HFF-Myc (cell line): ENCODE data around the gene TLE3.

ENCODE experiments used
- DNase-seq: peaks from one replicate; pipeline ENCODE4 v3.0.0-alpha.2; 2011; ENCODE audit warnings: low read depth; ENCODE audit errors: extremely low read depth
- H3K4me3 ChIP-seq: replicated peaks from 2 replicates; pipeline ENCODE4 v1.5.1; 2011; ENCODE audit warnings: low read depth, mild to moderate bottlenecking, control low read depth, low read length
- CTCF ChIP-seq: IDR thresholded peaks from 2 replicates; pipeline ENCODE4 v1.5.1; 2012; ENCODE audit warnings: mild to moderate bottlenecking, low read depth, low read length, control low read depth; ENCODE audit errors: missing control alignments

TLE3 gene

GRCh38 chr15:70067681-70068080 is 30.0 kb downstream of the TLE3 start:
- TF ChIP-seq CTCF, result no peak
- no peak overlapping the region for H3K4me3 ChIP-seq
- DNase-seq, result no peak

GRCh38 chr15:70067011-70067410 is 30.7 kb downstream of the TLE3 start:
- H3K4me3 ChIP-seq, result no peak overlapping the region
- no peak for DNase-seq
- TF ChIP-seq CTCF, result no peak

- H3K4me3 ChIP-seq, result no peak overlapping the region
- TF ChIP-seq CTCF, result no peak
- no peak for DNase-seq
Observed at GRCh38 chr15:70066447-70066846, 31.3 kb downstream of the TLE3 start.

- no peak for DNase-seq
- H3K4me3 ChIP-seq, result no peak overlapping the region
- no peak for TF ChIP-seq CTCF
Observed at GRCh38 chr15:70066004-70066403, 31.7 kb downstream of the TLE3 start.

GRCh38 chr15:70065006-70065722 is 32.6 kb downstream of the TLE3 start:
- TF ChIP-seq CTCF, result no peak
- no peak for DNase-seq
- H3K4me3 ChIP-seq, result no peak overlapping the region

- H3K4me3 ChIP-seq, result no peak overlapping the region
- no peak for TF ChIP-seq CTCF
Observed at GRCh38 chr15:70064441-70064840, 33.3 kb downstream of the TLE3 start.

GRCh38 chr15:70063980-70064379 is 33.7 kb downstream of the TLE3 start:
- no peak for TF ChIP-seq CTCF
- DNase-seq, result no peak
- no peak overlapping the region for H3K4me3 ChIP-seq

More at GRCh38 chr15:70064441-70064840, 33.3 kb downstream of the TLE3 start:
- no peak for DNase-seq
